VCaP (cell line): ENCODE results near the gene SRC.

ENCODE experiments used
- H3K27ac ChIP-seq: fragments of 450-650 bp; 2 replicates; pipeline ENCODE4 v1.5.1; 2017
- CTCF ChIP-seq: fragments of 450-650 bp; conservative IDR thresholded peaks from 2 replicates; pipeline ENCODE4 v1.5.1; 2017; ENCODE audit warnings: mild to moderate bottlenecking, moderate library complexity

The SRC gene

GRCh38 chr20:37359836-37360235, 13.9 kb downstream of the SRC start:
- no peak for TF ChIP-seq CTCF
- no peak overlapping the region for H3K27ac ChIP-seq

GRCh38 chr20:37360391-37361115, 14.6 kb downstream of the SRC start:
- no peak overlapping the region for H3K27ac ChIP-seq
- TF ChIP-seq CTCF, result no peak

- no peak overlapping the region for H3K27ac ChIP-seq
- no peak for TF ChIP-seq CTCF
These were observed 15.4 kb downstream of the SRC start for GRCh38 chr20:37361336-37361735.

GRCh38 chr20:37362231-37362792, 16.4 kb downstream of the SRC start:
- no peak overlapping the region for H3K27ac ChIP-seq
- TF ChIP-seq CTCF, result no peak

- no peak for TF ChIP-seq CTCF
- no peak overlapping the region for H3K27ac ChIP-seq
These were observed 16.9 kb downstream of the SRC start for GRCh38 chr20:37362821-37363220.

- no peak for TF ChIP-seq CTCF
- H3K27ac ChIP-seq, result no peak overlapping the region
These were observed 17.5 kb downstream of the SRC start for GRCh38 chr20:37363221-37364012.

- no peak overlapping the region for H3K27ac ChIP-seq
- no peak for TF ChIP-seq CTCF
These were observed 18.3 kb downstream of the SRC start for GRCh38 chr20:37364013-37364926.
